Glomerular endothelial cell (primary cell): Measurements from ENCODE around the gene MEDAG. TPM values are rescaled to one million over a fixed set of nuclear protein-coding genes. Genes with fewer than 3 reads are reported as not detected.
"Not testable (repeated sequence)": the region's sequence is repeated elsewhere in the genome, so short reads cannot be mapped to it uniquely, and the experiment has no call there.

Experiments used
- DNase-seq: peaks from one replicate; pipeline ENCODE4 v3.0.0-alpha.2; 2011; ENCODE audit warnings: low read depth, low spot score; ENCODE audit errors: extremely low read depth
- total RNA-seq: library from RNA; depleted of rRNA; stranded (reverse); fragments of >200 nt; gene quantifications from 2 replicates; pipeline ENCODE4 v1.2.3, GENCODE V29; 2015

Gene MEDAG
- total RNA-seq, 1 donor from 2014 or later: 1.3 TPM

- DNase-seq: no peak
Observed at GRCh38 chr13:30906411-30907051, 460 bp downstream of the MEDAG start.

- no peak for DNase-seq
Observed at GRCh38 chr13:30907121-30907861, 1.2 kb downstream of the MEDAG start.

GRCh38 chr13:30908416-30908980 is 2.4 kb downstream of the MEDAG start:
- no peak for DNase-seq

GRCh38 chr13:30910676-30911075 is 4.6 kb downstream of the MEDAG start:
- DNase-seq: no peak

GRCh38 chr13:30915691-30916541 is 9.8 kb downstream of the MEDAG start:
- no peak for DNase-seq

- DNase-seq: no peak
Observed at GRCh38 chr13:30916991-30917390, 10.9 kb downstream of the MEDAG start.

- DNase-seq: no peak
Observed at GRCh38 chr13:30918662-30919405, 12.8 kb downstream of the MEDAG start.

GRCh38 chr13:30920162-30920909 is 14.3 kb downstream of the MEDAG start:
- DNase-seq: no peak

- no peak for DNase-seq
Observed at GRCh38 chr13:30923418-30923817, 17.3 kb downstream of the MEDAG start.

- no peak for DNase-seq
Observed at GRCh38 chr13:30924721-30925120, 18.6 kb downstream of the MEDAG start.

GRCh38 chr13:30925429-30925828 is 19.4 kb downstream of the MEDAG start:
- no peak for DNase-seq

- no peak for DNase-seq
Observed at GRCh38 chr13:30926781-30927180, 20.7 kb downstream of the MEDAG start.

- DNase-seq: not testable (repeated sequence)
Observed at GRCh38 chr13:30927188-30927587, 21.1 kb downstream of the MEDAG start.

- no peak for DNase-seq
Observed at GRCh38 chr13:30927595-30927994, 21.5 kb downstream of the MEDAG start.

- no peak for DNase-seq
Observed at GRCh38 chr13:30928978-30929377, 22.9 kb downstream of the MEDAG start.

- DNase-seq: no peak
Observed at GRCh38 chr13:30932481-30933353, 26.6 kb downstream of the MEDAG start, which contains the start of gene TEX26. Gene TEX26, plus strand, starts transcription at chr13:30932656. Its CDS starts 60 bp downstream, at chr13:30932716.

- no peak for DNase-seq
Observed at GRCh38 chr13:30933354-30933670, 27.2 kb downstream of the MEDAG start.

- no peak for DNase-seq
Observed at GRCh38 chr13:30934381-30934780, 28.3 kb downstream of the MEDAG start.

- no peak for DNase-seq
Observed at GRCh38 chr13:30934803-30935202, 28.7 kb downstream of the MEDAG start.
